SK-N-SH treated with all-trans-retinoic acid at 6 μM for 48 hours (cell line): ENCODE results near the gene SCN1B.

Experiments used
- ATAC-seq: fragments of 200-7000 bp; cut with Tn5 transposase; 3 replicates; pipeline ENCODE4 v1.9.1; 2020; ENCODE audit warnings: mild to moderate bottlenecking, moderate library complexity
- BACH2 ChIP-seq: fragments of 250-450 bp; sonication (Bioruptor Pico); IDR thresholded peaks from 2 replicates; pipeline ENCODE4 v1.9.0; 2021; ENCODE audit warnings: mild to moderate bottlenecking, borderline replicate concordance
- CREB5 ChIP-seq: fragments of 250-450 bp; sonication (Bioruptor Pico); IDR thresholded peaks from 2 replicates; pipeline ENCODE4 v1.5.1; 2020; ENCODE audit warnings: low read depth, mild to moderate bottlenecking, moderate library complexity
- CSDC2 ChIP-seq: fragments of 250-450 bp; sonication (Bioruptor Pico); IDR thresholded peaks from 2 replicates; pipeline ENCODE4 v1.5.0; 2020; ENCODE audit warnings: mild to moderate bottlenecking, moderate library complexity
- CSRNP3 ChIP-seq: fragments of 250-450 bp; sonication (Bioruptor Pico); IDR thresholded peaks from 2 replicates; pipeline ENCODE4 v1.5.1; 2021; ENCODE audit warnings: mild to moderate bottlenecking, moderate library complexity
- ESRRG ChIP-seq: fragments of 250-450 bp; sonication (Bioruptor Pico); IDR thresholded peaks from 2 replicates; pipeline ENCODE4 v1.6.1; 2021; ENCODE audit warnings: mild to moderate bottlenecking
- GLIS3 ChIP-seq: fragments of 250-450 bp; sonication (Bioruptor Pico); IDR thresholded peaks from 2 replicates; pipeline ENCODE4 v1.5.0; 2020; ENCODE audit warnings: mild to moderate bottlenecking, moderate library complexity
- ISL1 ChIP-seq: fragments of 250-450 bp; sonication (Bioruptor Pico); IDR thresholded peaks from 2 replicates; pipeline ENCODE4 v2.1.2; 2022; ENCODE audit warnings: mild to moderate bottlenecking, moderate library complexity
- OSR1 ChIP-seq: fragments of 250-450 bp; sonication (Bioruptor Pico); IDR thresholded peaks from 2 replicates; pipeline ENCODE4 v1.8.0; 2022; ENCODE audit warnings: moderate library complexity, mild to moderate bottlenecking, inconsistent platforms
- PATZ1 ChIP-seq: fragments of 250-450 bp; sonication (Bioruptor Pico); IDR thresholded peaks from 2 replicates; pipeline ENCODE4 v1.8.0; 2020; ENCODE audit warnings: mild to moderate bottlenecking, moderate library complexity, borderline replicate concordance
- POU6F1 ChIP-seq: fragments of 250-450 bp; sonication (Bioruptor Pico); IDR thresholded peaks from 2 replicates; pipeline ENCODE4 v1.8.0; 2021; ENCODE audit warnings: low read depth, mild to moderate bottlenecking, moderate library complexity, borderline replicate concordance
- PPARA ChIP-seq: fragments of 250-450 bp; sonication (Bioruptor Pico); IDR thresholded peaks from 2 replicates; pipeline ENCODE4 v1.5.0; 2020; ENCODE audit warnings: mild to moderate bottlenecking, borderline replicate concordance
- RARB ChIP-seq: fragments of 250-450 bp; sonication (Bioruptor Pico); IDR thresholded peaks from 2 replicates; pipeline ENCODE4 v1.8.0; 2021; ENCODE audit warnings: mild to moderate bottlenecking, moderate library complexity
- SNAI2 ChIP-seq: fragments of 250-450 bp; sonication (Bioruptor Pico); IDR thresholded peaks from 2 replicates; pipeline ENCODE4 v1.5.0; 2020; ENCODE audit warnings: mild to moderate bottlenecking, moderate library complexity
- TCF4 ChIP-seq: fragments of 250-450 bp; sonication (Bioruptor Pico); IDR thresholded peaks from 2 replicates; pipeline ENCODE4 v1.8.0; 2021; ENCODE audit warnings: mild to moderate bottlenecking, moderate library complexity, borderline replicate concordance
- TSHZ2 ChIP-seq: fragments of 250-450 bp; sonication (Bioruptor Pico); IDR thresholded peaks from 2 replicates; pipeline ENCODE4 v1.5.0; 2020; ENCODE audit warnings: mild to moderate bottlenecking, moderate library complexity
- ZFP3 ChIP-seq: fragments of 250-450 bp; sonication (Bioruptor Pico); IDR thresholded peaks from 2 replicates; pipeline ENCODE4 v1.5.0; 2020; ENCODE audit warnings: mild to moderate bottlenecking, moderate library complexity
- ZNF565 ChIP-seq: fragments of 450-650 bp; formaldehyde crosslinking; conservative IDR thresholded peaks from 2 replicates; pipeline ENCODE4 v1.5.0; 2020; ENCODE audit warnings: low read depth, mild to moderate bottlenecking, moderate library complexity
- ZNF70 ChIP-seq: fragments of 450-650 bp; formaldehyde crosslinking; IDR thresholded peaks from 2 replicates; pipeline ENCODE4 v1.5.0; 2020; ENCODE audit warnings: mild to moderate bottlenecking, moderate library complexity
- ZNF8 ChIP-seq: fragments of 450-650 bp; formaldehyde crosslinking; IDR thresholded peaks from 2 replicates; pipeline ENCODE4 v1.5.0; 2020; ENCODE audit warnings: mild to moderate bottlenecking, moderate library complexity

The SCN1B gene

GRCh38 chr19:35039881-35040825 is 9.9 kb downstream of the SCN1B start:
- no peak for ATAC-seq
- no peak for TF ChIP-seq ZNF8 (CRISPR knock-in tag)

- TF ChIP-seq ZNF70 (CRISPR knock-in tag) (no peak), PPARA (CRISPR knock-in tag) (no peak), TCF4 (no peak), POU6F1 (CRISPR knock-in tag) (no peak), CSRNP3 (CRISPR knock-in tag) (no peak), GLIS3 (CRISPR knock-in tag) (no peak), CREB5 (CRISPR knock-in tag) (no peak), CSDC2 (no peak), ESRRG (CRISPR knock-in tag) (no peak), SNAI2 (no peak), BACH2 (CRISPR knock-in tag) (no peak), ISL1 (no peak), PATZ1 (CRISPR knock-in tag) (no peak), TSHZ2 (CRISPR knock-in tag) (no peak), OSR1 (no peak), RARB (CRISPR knock-in tag) (no peak), ZNF8 (CRISPR knock-in tag) (no peak), ZFP3 (CRISPR knock-in tag) (no peak), ZNF565 (CRISPR knock-in tag) (no peak)
- ATAC-seq = no peak
Measured at GRCh38 chr19:35040826-35041547, 10.7 kb downstream of the SCN1B start.

- TF ChIP-seq RARB (CRISPR knock-in tag) = no peak
- no peak for TF ChIP-seq CSDC2
- TF ChIP-seq, all 23 proteins: peak for 0
- ATAC-seq = no peak
Measured at GRCh38 chr19:35041548-35042055, 11.3 kb downstream of the SCN1B start, which contains the start of gene HPN. HPN (plus strand) TSS chr19:35041721; CDS start chr19:35042507, 786 bp downstream.
